ENCODE data around the gene EFCAB8. TPM values are rescaled to one million over a fixed set of nuclear protein-coding genes. Genes with fewer than 3 reads are reported as not detected.

Gene EFCAB8
- total RNA-seq, 1 experiment from 2014 or later, result 0.09 TPM

GRCh38 chr20:32918296-32918695 lies 59.6 kb downstream of the EFCAB8 start:
- no peak overlapping the region for H3K18ac ChIP-seq (ENCODE audit: insufficient read length, low read depth, low read length)

More at GRCh38 chr20:32918296-32918695, 59.6 kb downstream of the EFCAB8 start:
- H2BK120ac ChIP-seq (ENCODE audit: low read depth, low read length, poor library complexity, severe bottlenecking), result no peak overlapping the region
- no peak overlapping the region for H3K4me3 Mint-ChIP-seq
- no peak overlapping the region for H4K8ac ChIP-seq (replicated peaks; ENCODE audit: insufficient read length, low read depth, low read length)
- H4K91ac ChIP-seq (ENCODE audit: insufficient read length, low read depth, low read length), result no peak overlapping the region
- no peak overlapping the region for H2BK15ac ChIP-seq (ENCODE audit: low read depth, low read length)
- no peak overlapping the region for H2AK5ac ChIP-seq (ENCODE audit: insufficient read length, low read length)
- H3K56ac ChIP-seq (ENCODE audit: insufficient read length, low read depth, low read length), result no peak overlapping the region
- H4K5ac ChIP-seq (ENCODE audit: insufficient read length, low read depth, low read length), result no peak overlapping the region
- H3K27me3 ChIP-seq (ENCODE audit: insufficient read depth, low read length), result no peaks in the 10 kb centered on the region
- H3K79me1 ChIP-seq (ENCODE audit: insufficient read depth, low read depth, low read length, poor library complexity, severe bottlenecking), result no peaks in the 10 kb centered on the region
- no peaks in the 10 kb centered on the region for H3K9me3 ChIP-seq (ENCODE audit: control insufficient read depth, low read depth, low read length)
- no peaks in the 10 kb centered on the region for H3K4me1 Mint-ChIP-seq
- H3T11ph ChIP-seq (ENCODE audit: low read length), result no peak overlapping the region
- H3K27ac ChIP-seq (ENCODE audit: insufficient read length, low read depth, low read length), result no peak overlapping the region
- H3K9me3 Mint-ChIP-seq, result peaks cover 20 to 22% of the 10 kb centered on the region in 2 experiments
- no peak overlapping the region for H2BK20ac ChIP-seq (ENCODE audit: low read depth, low read length, poor library complexity, severe bottlenecking)
- H3K14ac ChIP-seq (ENCODE audit: insufficient read depth, low read length), result no peak overlapping the region
- H2AFZ ChIP-seq (ENCODE audit: low read length), result no peak overlapping the region
- H2BK5ac ChIP-seq (ENCODE audit: insufficient read length, low read length), result no peak overlapping the region
- TF ChIP-seq CTCF (conservative IDR thresholded peaks at IDR 0.05), result no peak
- H3K27ac Mint-ChIP-seq, result no peak overlapping the region
- no peak overlapping the region for H2BK12ac ChIP-seq (ENCODE audit: insufficient read length, low read depth, low read length)
- no peaks in the 10 kb centered on the region for H3K23me2 ChIP-seq (ENCODE audit: insufficient read length, low read depth, low read length, poor library complexity, severe bottlenecking)
- H3K4me1 ChIP-seq (ENCODE audit: insufficient read depth, low read length), result no peaks in the 10 kb centered on the region
- no peak overlapping the region for H3K9ac ChIP-seq (ENCODE audit: extremely low read depth, insufficient read length, low read length)
- WGBS (ENCODE audit: extremely low coverage, insufficient read length, low lambda C conversion rate), result no CpG with 5 or more reads among the region's 12 CpGs
- no peak overlapping the region for H3K4me2 ChIP-seq (ENCODE audit: insufficient read depth, insufficient read length, low read length)
- H3K79me2 ChIP-seq (ENCODE audit: insufficient read depth, low read length), result no peaks in the 10 kb centered on the region
- no peaks in the 10 kb centered on the region; a peak in 3 of 7 replicates for H3K36me3 Mint-ChIP-seq (ENCODE audit: insufficient read depth in 1 of 3, low read depth in 3 of 3)
- H3K27me3 Mint-ChIP-seq (ENCODE audit: low read depth), result peaks cover 6% of the 10 kb centered on the region
- no peaks in the 10 kb centered on the region for H4K20me1 ChIP-seq (ENCODE audit: control insufficient read depth, insufficient read depth, insufficient read length)
- no peak overlapping the region for H3K4ac ChIP-seq (ENCODE audit: low read depth, low read length)
- H3K23ac ChIP-seq (ENCODE audit: insufficient read length, low read depth, low read length), result no peak overlapping the region
- DNase-seq, result no peak

Measured in H9 (cell line).